GM20000 (cell line): Measurements from ENCODE around the gene SLC6A12.

Experiments
- DNase-seq: peaks from one replicate; pipeline ENCODE4 v3.0.0; 2012; ENCODE audit warnings: low spot score
- TF ChIP-seq, protein P1 (sequence below): IDR thresholded peaks from 2 replicates; pipeline ENCODE4 v1.5.1; 2012; ENCODE audit warnings: mild to moderate bottlenecking, control low read depth; ENCODE audit errors: extremely low read depth, missing control alignments

Gene SLC6A12

DNA sequence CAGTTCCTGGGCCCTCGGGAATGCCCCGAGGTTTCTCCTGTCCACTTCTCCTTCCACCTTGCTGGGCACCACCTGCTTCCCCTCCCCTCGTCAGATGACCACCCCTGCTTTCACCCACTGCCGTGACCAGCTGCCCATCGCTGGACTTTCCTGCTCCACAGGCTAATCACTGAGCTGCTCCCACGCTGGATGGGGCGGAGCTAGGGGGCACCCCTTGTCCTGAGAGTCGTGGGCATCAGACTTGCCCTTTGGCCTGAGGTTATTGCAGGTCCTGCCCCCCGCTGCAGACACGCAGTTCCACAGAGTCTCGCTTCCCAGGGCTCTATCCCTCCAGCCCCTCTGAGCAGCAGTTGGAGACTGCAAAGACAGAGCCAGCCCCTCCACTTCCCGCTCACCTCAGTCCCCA, 427 bp downstream of the SLC6A12 start:
- TF ChIP-seq, protein P1, sequence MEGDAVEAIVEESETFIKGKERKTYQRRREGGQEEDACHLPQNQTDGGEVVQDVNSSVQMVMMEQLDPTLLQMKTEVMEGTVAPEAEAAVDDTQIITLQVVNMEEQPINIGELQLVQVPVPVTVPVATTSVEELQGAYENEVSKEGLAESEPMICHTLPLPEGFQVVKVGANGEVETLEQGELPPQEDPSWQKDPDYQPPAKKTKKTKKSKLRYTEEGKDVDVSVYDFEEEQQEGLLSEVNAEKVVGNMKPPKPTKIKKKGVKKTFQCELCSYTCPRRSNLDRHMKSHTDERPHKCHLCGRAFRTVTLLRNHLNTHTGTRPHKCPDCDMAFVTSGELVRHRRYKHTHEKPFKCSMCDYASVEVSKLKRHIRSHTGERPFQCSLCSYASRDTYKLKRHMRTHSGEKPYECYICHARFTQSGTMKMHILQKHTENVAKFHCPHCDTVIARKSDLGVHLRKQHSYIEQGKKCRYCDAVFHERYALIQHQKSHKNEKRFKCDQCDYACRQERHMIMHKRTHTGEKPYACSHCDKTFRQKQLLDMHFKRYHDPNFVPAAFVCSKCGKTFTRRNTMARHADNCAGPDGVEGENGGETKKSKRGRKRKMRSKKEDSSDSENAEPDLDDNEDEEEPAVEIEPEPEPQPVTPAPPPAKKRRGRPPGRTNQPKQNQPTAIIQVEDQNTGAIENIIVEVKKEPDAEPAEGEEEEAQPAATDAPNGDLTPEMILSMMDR = no peak
- no peak for DNase-seq

- DNase-seq = no peak
- TF ChIP-seq, protein P1 = no peak
These were observed 1.0 kb downstream of the SLC6A12 start for GRCh38 chr12:212715-213526.

- no peak for DNase-seq
- TF ChIP-seq, protein P1 = no peak
These were observed 1.6 kb downstream of the SLC6A12 start for GRCh38 chr12:212415-212714.

DNA sequence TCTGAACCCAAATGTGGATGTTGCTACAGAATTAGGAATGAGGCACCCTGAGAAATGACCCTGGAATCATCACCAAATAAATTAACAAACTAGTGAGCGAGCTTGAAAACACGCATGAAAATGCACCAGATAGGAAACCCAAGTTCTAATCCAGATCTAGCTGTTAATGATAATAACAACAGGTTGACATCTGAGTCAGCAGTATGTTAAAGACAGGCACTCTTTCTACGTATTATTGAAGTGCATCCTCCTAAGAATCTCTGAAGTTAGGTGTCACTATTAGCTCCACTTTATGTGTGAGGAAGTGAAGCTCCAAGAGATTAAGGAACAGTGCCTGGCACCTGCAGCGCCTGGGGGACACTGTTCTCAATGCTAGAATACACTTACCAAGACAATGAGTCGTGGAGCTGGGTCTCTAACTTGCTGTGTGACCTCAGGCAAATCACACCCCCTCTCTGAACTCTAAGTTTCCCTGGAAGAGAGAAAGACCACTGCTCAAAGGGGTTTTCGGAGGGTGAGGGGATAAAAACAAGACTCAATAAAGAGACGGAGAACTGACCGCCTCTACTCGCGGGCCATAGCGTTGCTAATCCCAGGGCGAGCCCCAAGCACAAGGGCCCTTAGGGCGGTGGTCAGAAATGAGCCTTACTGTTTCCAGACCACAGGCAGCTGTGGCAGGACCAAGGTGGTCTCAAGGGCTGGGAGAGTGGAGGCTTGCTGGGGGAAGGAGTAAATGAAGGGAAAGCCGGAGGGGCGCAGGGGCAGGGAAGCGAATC, 2.1 kb downstream of the SLC6A12 start:
- TF ChIP-seq, protein P1 = no peak
- DNase-seq = no peak

DNA sequence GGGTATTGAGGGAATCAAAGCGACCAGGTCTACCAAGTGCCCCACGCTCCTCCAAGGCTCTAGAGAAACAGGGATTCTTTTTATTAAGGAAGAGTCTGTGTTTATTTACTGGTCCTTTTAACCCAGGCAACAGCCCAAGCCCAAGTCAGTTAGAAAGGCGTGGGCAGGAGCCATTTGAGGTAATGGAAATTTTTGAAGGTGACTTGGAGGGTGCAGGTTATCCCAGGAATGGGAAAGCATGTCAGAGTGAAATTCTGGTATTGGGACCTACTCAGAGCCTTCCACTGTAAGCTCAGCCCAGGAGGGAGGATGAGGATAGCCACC, 2.9 kb downstream of the SLC6A12 start:
- DNase-seq = no peak
- TF ChIP-seq, protein P1 = no peak

GRCh38 chr12:210277-211141, 3.4 kb downstream of the SLC6A12 start:
- TF ChIP-seq, protein P1 = no peak
- no peak for DNase-seq

DNA sequence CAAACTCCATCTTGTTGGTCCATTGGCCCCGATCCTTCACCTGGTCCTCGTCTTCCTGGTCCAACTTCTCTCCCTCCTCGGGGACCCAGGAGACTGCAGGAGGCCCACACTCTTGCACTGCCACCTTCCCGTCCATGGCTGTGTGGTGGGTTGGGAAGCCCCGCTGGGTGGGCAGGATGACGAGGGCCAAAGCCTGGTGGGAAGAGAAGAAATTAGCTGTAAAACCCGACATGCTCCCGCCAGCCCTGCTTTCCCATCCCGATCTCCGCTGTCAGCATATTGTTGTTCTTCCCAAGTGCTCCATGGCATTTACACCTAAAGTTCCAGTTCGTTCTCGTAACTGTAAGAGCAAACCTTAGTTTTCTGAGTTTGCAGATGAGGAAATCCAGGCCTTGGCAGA, 4.1 kb downstream of the SLC6A12 start:
- no peak for DNase-seq
- TF ChIP-seq, protein P1 = no peak
